Psoas muscle (tissue), 8 donors: ENCODE data around the gene HECW1. TPM values are rescaled to one million over a fixed set of nuclear protein-coding genes. Genes with fewer than 3 reads are reported as not detected.

ENCODE experiments used
- ATAC-seq, 4 donors: fragments of 200-7000 bp; cut with Tn5 transposase; one replicate each; pipeline ENCODE4 v1.9.1; 2020; ENCODE audit warnings: moderate library complexity in 3 of 4, mild to moderate bottlenecking in 2 of 4
- DNase-seq, 2 donors: peaks; one replicate each; pipeline ENCODE4 v3.0.0-alpha.2; 2020
- H3K27ac ChIP-seq: fragments of 200-600 bp; one replicate; pipeline ENCODE4 v1.8.0; 2022
- H3K27me3 ChIP-seq, 3 donors: fragments of 200-600 bp in 1 of 3; one replicate each; pipeline versions ENCODE4 v1.6.1 to v1.8.0; 2013 to 2022; ENCODE audit warnings: low read length in 2 of 3, mild to moderate bottlenecking in 2 of 3, moderate library complexity in 1 of 3; ENCODE audit not compliant: insufficient read depth in 3 of 3
- H3K36me3 ChIP-seq, 2 donors: fragments of 200-600 bp in 1 of 2; one replicate each; pipeline versions ENCODE4 v1.6.1 to v1.8.0; 2013 to 2022; ENCODE audit warnings: low read depth in 1 of 2, mild to moderate bottlenecking in 1 of 2, moderate library complexity in 1 of 2; ENCODE audit not compliant: insufficient read depth in 1 of 2
- H3K4me1 ChIP-seq: fragments of 200-600 bp; one replicate; pipeline ENCODE4 v1.8.0; 2022
- H3K4me3 ChIP-seq: fragments of 200-600 bp; one replicate; pipeline ENCODE4 v1.8.0; 2022; ENCODE audit warnings: mild to moderate bottlenecking
- H3K9me3 ChIP-seq: fragments of 200-600 bp; one replicate; pipeline ENCODE4 v1.8.0; 2022
- WGBS, 3 donors: extraction: QIAGEN DNeasy Blood & Tissue Kit; methylation state at CpG; one replicate each; pipeline versions ENCODE4 v1.1.6 to v1.1.7; 2013; 5-methylcytosine and 5-hydroxymethylcytosine counted together
- intact Hi-C, 2 donors: fragments of 100-400 bp; cut with DNase I; formaldehyde crosslinking; loops; one replicate each; pipeline versions ENCODE4 v1.11.0 to v1.14.2; 2022
- polyA plus RNA-seq, 3 donors: library from polyadenylated mRNA; stranded (reverse); fragments of 200-250 nt; gene quantifications; one replicate each; pipeline ENCODE4 v1.2.3, GENCODE V29; 2013
- total RNA-seq, 4 donors: library from RNA; stranded (reverse); fragmentation: NEBNext Ultra II Directional in 2 of 4; extraction: Animal tissue kit (Norgen Biotek cat#: 25700) in 2 of 4; gene quantifications; one replicate each; pipeline versions ENCODE4 v1.2.1 to v1.2.4, GENCODE V29; 2021 to 2023
- TF ChIP-seq, protein P1 (sequence below): fragments of 200-600 bp; IDR thresholded peaks from one replicate; pipeline ENCODE4 v1.8.0; 2022; ENCODE audit warnings: antibody characterized with exemption
- donor health status: healthy with polysubstance abuse.
- donor health status: DM: no; HTN: no; CAD: no; lungs with moderate emphysema.
- donor health status: Bipolar disorder and iron deficiency.
- donor health status: healthy.
- donor health status: DM: yes; HTN: yes; CAD: no.
- donor health status: DM: no; HTN: no; CAD: no.
- donor health status: DM: no; HTN: no; CAD: no.
- donor health status: DM: yes; HTN: yes; CAD: no.

Gene HECW1
- total and polyA plus RNA-seq, 7 donors, result 0.07 to 2.8 (median 1.0) TPM

DNA sequence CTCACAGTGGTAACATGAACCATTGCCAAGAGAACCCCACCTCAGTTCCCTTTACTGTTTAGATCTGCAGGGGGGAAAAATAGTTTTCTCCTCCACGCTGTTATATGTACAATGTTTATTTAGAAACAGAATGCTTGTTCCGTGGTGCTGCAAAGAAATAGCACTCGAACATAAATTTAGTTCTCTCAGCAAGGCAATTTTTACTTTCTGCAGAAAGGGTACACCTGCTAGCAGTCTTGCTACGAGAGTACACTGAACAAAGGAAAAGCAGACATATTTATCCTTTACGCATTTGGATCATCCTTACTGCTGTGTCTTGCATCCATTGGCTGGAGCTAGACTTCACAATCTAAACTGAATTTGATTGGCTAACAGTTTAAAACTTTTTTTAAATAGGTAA is 178.5 kb downstream of the HECW1 start:
- intact Hi-C loops, result no loop called here

DNA sequence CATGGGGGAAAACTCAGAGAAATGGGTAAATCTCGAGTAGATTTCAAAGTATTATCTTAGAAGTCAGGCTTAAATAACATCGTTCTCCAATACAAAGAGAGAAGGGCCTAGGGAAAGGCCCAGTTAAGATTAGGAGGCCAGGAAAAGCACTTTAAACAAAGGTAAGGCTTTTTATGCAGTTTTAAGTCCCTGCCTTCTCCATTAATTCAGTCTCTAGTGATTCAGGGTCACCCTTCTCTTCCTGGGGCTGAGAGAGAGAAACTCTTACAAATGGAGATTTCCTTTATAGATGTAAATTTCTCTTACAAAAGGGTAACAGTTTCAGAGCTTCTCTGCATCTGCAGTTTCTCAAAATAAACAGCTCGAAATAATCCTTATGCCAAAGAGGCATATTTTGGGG is 179.3 kb downstream of the HECW1 start:
- ATAC-seq (no peak), DNase-seq (no peak)
- H3K4me1 ChIP-seq, result no peaks in the 10 kb centered on the region
- intact Hi-C loops, result no loop called here
- no peaks in the 10 kb centered on the region for H3K36me3 ChIP-seq
- no peak overlapping the region for H3K4me3 ChIP-seq
- WGBS, 3 donors, result 80 to 93% (median 87%) methylated on average over 3 of the region's 3 CpGs
- H3K27ac ChIP-seq, result no peak overlapping the region
- TF ChIP-seq, protein P1, sequence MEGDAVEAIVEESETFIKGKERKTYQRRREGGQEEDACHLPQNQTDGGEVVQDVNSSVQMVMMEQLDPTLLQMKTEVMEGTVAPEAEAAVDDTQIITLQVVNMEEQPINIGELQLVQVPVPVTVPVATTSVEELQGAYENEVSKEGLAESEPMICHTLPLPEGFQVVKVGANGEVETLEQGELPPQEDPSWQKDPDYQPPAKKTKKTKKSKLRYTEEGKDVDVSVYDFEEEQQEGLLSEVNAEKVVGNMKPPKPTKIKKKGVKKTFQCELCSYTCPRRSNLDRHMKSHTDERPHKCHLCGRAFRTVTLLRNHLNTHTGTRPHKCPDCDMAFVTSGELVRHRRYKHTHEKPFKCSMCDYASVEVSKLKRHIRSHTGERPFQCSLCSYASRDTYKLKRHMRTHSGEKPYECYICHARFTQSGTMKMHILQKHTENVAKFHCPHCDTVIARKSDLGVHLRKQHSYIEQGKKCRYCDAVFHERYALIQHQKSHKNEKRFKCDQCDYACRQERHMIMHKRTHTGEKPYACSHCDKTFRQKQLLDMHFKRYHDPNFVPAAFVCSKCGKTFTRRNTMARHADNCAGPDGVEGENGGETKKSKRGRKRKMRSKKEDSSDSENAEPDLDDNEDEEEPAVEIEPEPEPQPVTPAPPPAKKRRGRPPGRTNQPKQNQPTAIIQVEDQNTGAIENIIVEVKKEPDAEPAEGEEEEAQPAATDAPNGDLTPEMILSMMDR, result no peak
- H3K9me3 ChIP-seq, result peaks cover 8% of the 10 kb centered on the region
- no peaks in the 10 kb centered on the region for H3K27me3 ChIP-seq

More for the DNA sequence above, 178.5 kb downstream of the HECW1 start:
- Histone ChIP-seq H3K4me1 (no peaks in the 10 kb centered on the region), H3K4me3 (no peak overlapping the region), H3K9me3 (peaks cover 8% of the 10 kb centered on the region), H3K27ac (no peak overlapping the region), H3K27me3 (no peaks in the 10 kb centered on the region), H3K36me3 (no peaks in the 10 kb centered on the region)
- TF ChIP-seq, protein P1, result no peak
- 95 to 96% (median 96%) methylated on average over 5 of the region's 5 CpGs for WGBS, 3 donors
- no peak for DNase-seq
- no peak for ATAC-seq

DNA sequence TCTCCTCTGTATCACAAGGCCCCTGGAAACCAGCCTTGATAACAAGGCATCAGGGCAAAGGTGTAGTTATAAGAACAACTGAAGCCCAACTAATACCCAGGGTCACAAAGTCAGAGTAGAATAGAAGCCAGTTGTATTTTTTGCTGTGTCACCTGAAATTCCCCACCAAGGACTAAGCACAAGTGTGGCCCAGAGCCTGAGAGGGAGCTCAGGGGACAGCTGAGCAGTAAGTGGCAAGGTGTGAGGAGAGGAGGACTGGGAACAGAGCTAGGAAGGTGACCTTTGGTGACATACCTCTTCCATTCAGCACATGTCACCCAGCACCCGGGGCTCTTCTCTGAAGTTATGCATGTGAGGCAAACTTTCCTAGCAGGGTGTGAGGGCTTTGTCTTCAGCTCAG is 179.9 kb downstream of the HECW1 start:
- peaks cover 8% of the 10 kb centered on the region for H3K9me3 ChIP-seq
- 83 to 95% (median 88%) methylated on average over 1 of the region's 1 CpG for WGBS, 3 donors
- H3K4me1 ChIP-seq, result no peaks in the 10 kb centered on the region
- no peaks in the 10 kb centered on the region for H3K27me3 ChIP-seq
- H3K27ac ChIP-seq, result no peak overlapping the region
- no peaks in the 10 kb centered on the region for H3K36me3 ChIP-seq
- ATAC-seq, result no peak
- no peak overlapping the region for H3K4me3 ChIP-seq
- DNase-seq, result no peak
- TF ChIP-seq, protein P1, result no peak
- intact Hi-C loops, result no loop called here

DNA sequence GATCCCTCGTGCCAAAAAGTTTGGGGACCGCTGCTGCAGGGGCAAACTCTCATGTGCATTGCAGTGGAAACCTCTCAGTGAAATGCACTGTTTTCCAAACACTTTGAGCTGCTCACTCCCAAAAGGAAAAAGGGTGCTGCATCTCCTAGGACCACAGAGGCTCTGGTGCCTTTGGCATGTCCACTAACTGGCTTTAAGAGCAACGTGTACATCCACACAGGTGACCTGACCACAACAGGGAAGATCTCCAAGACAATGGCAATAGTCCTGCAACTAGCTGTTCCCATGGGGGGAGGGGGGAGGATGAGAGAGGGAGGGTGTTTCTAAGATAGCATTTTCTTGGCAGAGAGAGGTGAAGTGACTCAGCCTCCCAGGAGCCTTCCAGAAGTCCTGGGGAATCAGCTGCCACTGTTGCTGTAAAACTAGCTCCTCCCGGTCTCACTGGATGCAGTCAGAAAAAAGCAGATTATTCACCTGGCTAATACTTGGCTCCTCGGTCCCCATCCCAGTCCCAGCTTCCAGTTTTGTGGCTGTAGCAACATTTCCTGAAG is 181.7 kb downstream of the HECW1 start:
- Histone ChIP-seq H3K4me3 (no peak overlapping the region), H3K27me3 (no peaks in the 10 kb centered on the region), H3K9me3 (peaks cover 8% of the 10 kb centered on the region), H3K4me1 (no peaks in the 10 kb centered on the region), H3K27ac (no peak overlapping the region), H3K36me3 (no peaks in the 10 kb centered on the region)
- TF ChIP-seq, protein P1, result no peak
- WGBS, 3 donors, result 25 to 32% (median 25%) methylated on average over 5 of the region's 5 CpGs
- intact Hi-C loops, result no loop called here
- DNase-seq, result peak in 1 of 2 donors; percentile 19
- peak; percentile 60 to 90 (median 78) for ATAC-seq

DNA sequence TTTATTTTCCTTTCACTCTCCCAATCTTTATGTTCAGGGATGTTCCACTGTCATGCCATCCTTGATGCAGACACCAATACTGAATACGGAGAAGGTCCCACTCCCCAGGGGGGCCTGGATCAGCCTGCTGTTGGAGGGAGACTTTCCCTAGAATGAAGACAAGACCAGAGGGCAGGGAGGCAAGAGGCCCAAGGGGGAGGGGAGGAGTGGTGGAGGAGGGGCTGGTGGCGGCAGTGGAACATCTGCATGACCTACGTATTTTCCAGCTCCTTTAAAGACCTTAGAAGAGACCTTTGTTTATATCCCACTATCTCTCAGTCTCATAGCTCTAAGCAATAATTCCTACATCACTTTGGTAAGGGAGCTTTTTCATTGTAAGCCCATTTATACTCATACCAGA is 183.0 kb downstream of the HECW1 start:
- Histone ChIP-seq H3K27ac (no peak overlapping the region), H3K27me3 (no peaks in the 10 kb centered on the region), H3K36me3 (no peaks in the 10 kb centered on the region), H3K4me1 (no peaks in the 10 kb centered on the region), H3K9me3 (peaks cover 3% of the 10 kb centered on the region), H3K4me3 (no peak overlapping the region)
- ATAC-seq (no peak), DNase-seq (no peak)
- TF ChIP-seq, protein P1, result no peak
- 64 to 68% (median 67%) methylated on average over 3 of the region's 3 CpGs for WGBS, 3 donors
- intact Hi-C loops, result no loop called here
